GM18502 (cell line): ENCODE results near the gene SC5D.

Experiments
- ATAC-seq: cut with Tn5 transposase; IDR thresholded peaks from one replicate; pipeline ENCODE4 v1.9.1; 2021; ENCODE audit warnings: mild to moderate bottlenecking; ENCODE audit not compliant: unreplicated experiment, poor library complexity

SC5D gene

DNA sequence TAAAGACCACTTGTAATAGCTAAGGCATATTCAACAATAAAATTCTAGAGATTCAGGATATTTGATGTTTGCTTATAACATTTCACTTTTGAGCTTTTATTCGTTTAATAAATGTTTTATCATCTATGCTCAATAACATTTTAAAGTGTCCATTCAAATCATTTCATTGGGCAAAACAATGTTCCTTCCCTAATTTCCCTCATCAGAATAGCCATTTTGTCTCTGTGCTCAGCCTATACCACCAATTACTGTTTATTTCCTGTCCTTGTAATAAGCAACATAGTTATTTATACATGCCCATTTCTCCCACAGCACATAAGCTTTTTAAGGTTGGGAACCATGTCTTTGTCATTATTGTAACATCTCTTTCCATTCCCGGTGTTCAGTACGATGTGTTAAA lies 1.3 kb upstream of the SC5D start:
- ATAC-seq, result no peak

DNA sequence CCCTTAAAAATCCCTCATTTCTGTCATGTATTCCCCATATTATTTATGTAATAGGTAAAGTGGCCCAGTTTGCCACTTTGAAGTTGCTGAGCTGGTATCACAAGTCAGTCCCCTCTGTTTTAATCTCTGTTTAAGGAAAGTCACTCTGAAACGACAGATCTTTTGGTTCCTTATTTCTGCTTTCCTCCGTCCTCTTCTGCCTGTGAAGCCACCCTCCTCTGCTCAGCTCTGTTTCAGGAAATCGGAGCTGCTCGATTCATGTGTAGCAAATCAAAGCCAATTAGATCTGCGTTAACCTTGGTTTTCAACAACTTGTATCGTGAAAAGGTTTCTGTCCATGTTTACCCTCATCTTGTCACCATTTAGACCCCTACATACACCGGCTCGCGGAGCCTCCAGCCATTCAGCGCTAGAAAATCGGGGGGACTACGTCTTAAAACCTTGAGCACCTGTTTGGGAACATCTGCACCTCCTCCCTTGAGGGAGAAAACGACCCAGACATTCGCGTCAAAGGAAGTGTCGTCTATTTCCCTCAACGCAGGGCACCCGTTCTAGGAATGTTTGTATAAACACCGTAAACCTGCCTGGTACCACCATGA lies 576 bp upstream of the SC5D start:
- peak; percentile 32 for ATAC-seq

DNA sequence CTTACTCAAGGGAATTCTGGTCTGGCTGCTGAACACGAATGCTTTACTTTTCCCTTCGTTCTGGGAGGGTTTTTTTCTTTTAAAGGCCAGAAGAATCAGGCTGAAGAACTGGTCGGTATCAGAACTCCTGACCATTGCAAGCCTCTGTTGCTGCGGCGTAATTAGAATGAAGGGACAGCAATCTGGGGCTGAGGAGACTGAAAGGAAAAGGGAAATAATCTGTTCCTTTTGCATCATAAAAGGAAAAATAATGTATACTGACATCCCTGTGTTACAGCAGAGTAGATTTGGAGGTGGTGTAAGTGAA lies 670 bp downstream of the SC5D start:
- ATAC-seq, result no peak

- ATAC-seq, result no peak
Observed at GRCh38 chr11:121295246-121296029, 2.9 kb downstream of the SC5D start.

DNA sequence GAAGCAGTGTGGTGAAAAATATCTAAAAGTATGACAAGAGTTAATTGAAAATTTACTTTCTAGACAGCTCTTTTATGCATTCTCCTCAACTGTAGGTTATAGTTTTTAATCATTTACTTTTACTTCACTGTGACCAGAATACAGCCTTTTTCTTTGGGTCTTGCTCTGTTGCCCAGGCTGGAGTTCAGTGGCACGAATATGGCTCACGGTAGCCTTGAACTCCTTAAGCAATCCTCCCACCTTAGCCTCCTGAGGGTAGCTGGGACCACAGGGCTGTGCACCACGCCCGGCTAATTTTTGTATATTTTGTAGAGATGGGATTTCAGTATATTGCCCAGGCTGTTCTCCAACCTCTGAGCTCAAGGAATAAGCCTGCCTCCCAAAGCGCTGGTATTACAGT lies 5.3 kb downstream of the SC5D start:
- ATAC-seq, result no peak

GRCh38 chr11:121298774-121299173 lies 6.2 kb downstream of the SC5D start:
- no peak for ATAC-seq

DNA sequence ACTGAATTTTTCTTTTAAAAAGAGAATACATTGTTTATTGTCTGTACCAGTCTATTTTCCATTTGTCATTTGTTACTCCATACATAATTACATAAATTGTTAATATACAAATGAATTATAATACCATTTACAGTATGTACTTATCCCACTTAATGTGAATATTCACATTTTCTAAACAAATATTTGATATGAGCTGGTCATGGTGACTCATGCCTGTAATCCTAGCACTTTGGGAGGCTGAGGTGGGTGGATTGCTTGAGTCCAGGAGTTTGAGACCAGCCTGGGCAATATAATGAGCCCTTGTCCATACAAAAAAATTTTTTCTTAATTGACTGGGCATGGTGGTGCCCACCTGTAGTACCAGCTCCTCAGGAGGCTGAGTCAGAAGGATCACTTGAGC lies 6.8 kb downstream of the SC5D start:
- no peak for ATAC-seq

- no peak for ATAC-seq
Observed at GRCh38 chr11:121300313-121300971, 7.9 kb downstream of the SC5D start.

DNA sequence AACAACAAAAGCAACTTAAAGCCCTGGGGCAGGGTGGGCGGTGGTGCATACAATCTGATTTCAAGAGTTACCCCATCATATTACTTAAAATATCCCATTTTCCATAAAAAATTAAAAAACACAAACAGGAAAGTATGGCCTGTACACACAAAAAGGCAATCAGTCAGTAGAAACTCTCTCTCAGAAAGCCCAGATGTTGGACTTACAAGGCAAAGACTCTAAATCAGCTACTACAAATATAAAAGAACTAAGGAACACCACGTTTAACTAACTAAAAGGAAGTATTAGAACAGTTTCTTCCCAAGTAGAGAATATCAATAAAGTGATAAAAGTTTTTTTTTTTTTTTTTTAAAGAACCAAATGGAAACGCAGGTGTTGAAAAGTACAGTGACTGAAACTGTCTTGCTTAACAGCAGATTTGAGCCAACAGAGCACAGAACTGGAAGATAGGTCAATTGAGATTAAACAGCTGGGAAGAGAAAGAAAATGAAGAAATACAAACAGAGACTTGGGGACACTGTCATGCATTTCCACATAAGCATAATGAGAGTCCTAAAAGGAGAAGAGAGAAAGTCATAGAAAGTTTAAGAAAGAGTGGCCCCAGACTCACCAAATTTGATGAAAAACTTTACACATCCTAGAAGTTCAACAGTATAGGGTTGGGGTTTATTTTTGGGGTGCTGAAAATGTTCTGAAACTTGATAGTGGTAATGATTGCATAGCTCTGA lies 8.6 kb downstream of the SC5D start:
- no peak for ATAC-seq

DNA sequence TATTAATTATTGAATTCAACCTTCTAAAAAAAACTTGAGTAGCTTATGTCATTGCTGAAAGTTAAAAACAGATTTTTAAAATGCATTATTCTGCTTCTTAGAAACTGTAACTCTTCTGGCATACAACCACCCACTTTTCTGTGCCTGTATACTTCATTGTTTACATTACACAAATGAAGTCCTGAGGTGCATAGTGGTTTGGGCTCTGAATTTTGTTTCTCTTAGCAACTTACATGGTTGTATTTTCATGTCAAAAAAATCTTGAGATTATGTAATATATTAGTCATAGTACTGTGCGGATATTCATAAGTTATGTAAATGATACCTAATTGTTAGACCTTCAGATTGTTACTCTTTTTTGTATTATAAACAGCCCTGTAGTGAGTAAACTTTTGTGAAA lies 12.2 kb downstream of the SC5D start:
- no peak for ATAC-seq

GRCh38 chr11:121308816-121309215 lies 16.2 kb downstream of the SC5D start:
- no peak for ATAC-seq

DNA sequence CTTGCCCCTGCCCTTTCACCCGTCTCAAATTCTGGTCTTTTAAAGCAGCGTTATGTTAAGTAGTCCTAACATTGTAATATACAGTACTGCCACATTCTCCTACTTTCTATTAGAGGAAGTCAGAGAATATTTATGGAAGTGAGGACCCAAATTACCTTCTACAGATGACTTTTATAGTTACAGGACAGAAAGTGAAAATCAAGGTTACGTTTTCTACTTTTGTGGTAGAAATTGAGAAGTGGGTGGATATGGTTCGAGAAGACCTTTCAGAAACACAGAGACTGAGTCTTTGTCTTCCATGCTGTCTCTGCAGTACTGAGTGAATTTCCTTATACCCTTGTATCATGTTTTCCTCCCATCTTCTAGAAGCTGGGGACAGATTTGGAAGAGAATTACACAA lies 17.1 kb downstream of the SC5D start:
- peak; percentile 90 for ATAC-seq

DNA sequence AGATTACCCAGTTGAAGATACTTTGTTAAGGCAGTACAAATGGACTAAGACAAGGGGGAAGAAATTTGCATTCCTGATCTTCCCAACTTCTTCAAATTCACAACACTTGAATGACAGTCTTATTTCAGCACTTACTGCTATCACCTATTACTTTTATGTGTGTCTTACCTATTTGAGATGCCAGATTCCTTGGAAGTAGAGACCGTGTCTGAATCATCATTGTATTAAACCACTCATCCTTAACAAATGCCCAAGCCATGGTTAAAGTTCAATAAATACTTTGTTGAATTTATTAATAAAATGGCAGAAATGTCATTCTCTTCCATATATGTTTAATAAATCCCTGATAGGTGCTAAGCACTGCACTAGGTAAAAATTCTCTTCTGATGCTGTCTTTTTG lies 18.3 kb downstream of the SC5D start:
- ATAC-seq, result no peak

GRCh38 chr11:121311373-121311772 lies 18.8 kb downstream of the SC5D start:
- no peak for ATAC-seq

DNA sequence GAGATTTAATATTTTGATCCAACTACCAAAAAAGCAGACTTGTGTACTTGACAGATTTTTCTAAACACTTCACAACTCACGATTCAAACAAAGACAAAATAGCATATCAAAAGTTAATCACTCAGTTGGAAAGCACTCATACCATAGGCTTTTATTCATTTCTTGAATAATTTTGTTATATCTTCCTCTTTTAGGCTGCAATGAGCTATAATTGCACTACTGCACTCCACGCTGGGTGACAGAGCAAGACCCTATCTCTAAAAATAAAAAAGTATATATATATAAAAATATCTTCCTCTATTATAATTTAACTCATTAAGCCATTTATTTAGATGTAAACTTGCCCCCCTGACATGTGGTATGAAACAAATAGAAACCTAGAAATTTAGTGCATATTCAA lies 19.9 kb downstream of the SC5D start:
- no peak for ATAC-seq

DNA sequence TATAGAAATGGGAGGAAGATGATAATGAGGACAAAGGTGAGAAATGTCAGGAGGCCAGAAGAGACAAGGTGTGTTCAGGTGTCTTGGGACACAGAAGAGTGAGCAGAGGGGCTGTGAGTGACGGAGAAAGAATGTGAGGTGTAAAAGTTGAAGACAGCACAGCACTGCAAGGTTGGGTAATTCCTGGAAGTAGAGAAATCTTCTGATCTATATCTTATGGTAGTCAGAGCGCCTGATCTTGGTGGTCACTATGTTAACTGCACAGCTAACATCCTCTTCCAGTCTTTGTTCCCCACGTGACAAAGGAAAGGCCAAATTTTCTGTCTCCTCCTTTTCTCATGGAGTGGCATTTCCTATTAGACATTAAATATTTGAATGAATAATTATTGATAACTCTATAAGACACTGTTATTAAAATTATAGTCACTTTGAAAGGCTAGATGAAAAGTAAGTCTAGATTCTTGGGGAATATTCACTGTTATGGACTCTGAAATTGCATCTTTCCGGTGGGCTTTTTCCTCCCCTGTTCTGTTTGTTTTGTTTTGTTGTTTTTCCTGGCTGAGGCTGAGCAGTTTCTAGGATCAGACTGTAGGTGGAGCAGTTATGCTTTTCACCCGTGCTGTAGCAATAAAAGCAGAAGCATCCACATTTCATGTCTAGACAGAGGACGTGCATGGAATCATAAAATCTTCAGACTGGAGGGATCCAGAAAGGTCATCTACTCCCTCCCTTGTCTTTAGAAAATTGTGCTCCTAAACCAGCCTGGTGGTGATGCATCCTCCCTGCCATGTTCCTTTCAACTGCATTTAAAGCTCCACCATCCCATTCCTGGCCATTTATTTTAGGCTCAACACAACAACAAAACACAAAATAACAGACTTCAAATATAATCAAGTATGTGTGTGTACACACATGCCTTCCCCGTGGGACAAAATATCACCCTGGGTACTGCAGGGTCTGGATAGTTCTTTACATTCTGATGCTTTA lies 26.6 kb downstream of the SC5D start:
- no peak for ATAC-seq

DNA sequence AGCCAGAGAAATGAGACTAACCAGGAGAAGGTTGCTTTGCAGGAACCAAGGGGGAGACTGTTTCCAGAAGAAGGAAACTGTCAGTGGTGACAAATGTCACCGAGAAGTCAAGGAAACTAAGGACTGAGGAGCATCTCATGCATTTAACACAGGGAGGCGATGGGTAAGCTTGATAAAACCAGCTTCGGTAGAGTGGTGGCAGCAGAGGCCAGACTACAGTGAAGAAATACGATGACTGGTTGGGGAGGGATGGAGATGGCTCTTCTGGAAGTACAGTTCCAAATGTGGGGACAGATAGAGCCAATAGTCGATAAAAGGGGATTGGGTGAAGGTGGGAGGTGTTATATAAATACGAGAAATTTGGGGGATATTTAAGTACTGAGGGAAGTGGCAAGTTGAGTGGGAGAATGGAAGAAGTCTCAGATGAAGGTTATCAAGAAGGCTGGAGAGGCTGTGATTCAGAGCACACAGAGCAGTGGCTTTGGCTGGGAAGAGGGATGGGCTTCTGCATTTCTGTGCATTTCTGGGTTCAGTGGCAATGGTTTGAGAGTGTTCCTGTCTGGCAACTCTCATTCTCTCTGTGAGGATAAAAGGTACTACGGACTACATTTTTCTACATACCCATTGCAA lies 29.2 kb downstream of the SC5D start:
- ATAC-seq, result no peak

- no peak for ATAC-seq
Observed at GRCh38 chr11:121323046-121323607, 30.6 kb downstream of the SC5D start.

DNA sequence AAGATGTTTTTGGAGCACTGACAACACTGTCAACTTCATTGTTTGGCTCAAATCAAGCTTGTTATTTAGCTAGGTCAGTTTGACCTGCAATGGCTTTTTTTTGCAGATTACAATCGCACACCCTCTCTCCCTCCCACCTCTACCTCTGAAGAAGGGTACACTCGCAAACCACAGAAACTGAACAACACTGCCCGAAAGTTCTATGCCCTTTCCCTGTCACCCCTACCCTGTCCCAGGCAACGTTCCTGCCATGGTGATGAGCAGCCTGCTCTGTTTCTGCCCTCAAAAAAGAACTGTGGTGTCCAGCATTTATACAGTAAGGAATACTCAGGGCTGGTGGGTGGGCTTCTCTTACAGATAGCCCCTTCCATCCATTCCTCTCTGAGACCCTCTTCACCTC lies 33.7 kb downstream of the SC5D start:
- no peak for ATAC-seq
